ENCODE data around the gene OPN1SW.

DNA sequence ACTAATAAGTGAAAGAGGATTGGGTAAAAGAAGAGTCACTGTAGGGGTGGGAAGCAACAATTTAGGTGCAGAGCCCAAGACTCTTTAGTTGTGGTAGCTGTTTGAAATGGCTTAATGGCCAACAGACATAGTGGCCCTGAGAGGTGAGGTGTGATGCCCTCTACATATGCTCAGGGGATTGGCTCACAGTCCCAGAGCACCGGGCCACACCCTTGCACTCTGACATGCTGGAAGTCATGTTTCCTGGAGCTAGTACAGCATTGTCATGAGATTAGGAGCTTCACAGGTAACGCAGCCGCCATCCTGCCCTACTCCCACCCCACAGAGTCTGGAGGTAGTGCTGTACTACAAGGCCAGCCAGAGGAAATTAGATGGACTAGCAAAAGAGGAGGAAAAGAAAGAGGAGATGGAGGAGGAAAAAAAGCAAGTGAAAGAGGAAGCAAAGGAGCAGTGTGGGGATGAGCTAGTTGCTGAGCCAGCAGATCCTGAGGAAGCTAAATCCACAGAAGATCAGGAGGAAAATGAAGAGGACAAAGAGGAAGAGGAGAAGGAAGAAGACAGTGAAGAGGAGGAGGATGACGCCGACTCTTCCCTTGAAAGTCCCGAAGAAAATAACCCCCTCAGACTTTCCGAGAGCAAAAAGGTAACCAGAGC is 39.8 kb upstream of the OPN1SW start:
- TF ChIP-seq, protein P1, sequence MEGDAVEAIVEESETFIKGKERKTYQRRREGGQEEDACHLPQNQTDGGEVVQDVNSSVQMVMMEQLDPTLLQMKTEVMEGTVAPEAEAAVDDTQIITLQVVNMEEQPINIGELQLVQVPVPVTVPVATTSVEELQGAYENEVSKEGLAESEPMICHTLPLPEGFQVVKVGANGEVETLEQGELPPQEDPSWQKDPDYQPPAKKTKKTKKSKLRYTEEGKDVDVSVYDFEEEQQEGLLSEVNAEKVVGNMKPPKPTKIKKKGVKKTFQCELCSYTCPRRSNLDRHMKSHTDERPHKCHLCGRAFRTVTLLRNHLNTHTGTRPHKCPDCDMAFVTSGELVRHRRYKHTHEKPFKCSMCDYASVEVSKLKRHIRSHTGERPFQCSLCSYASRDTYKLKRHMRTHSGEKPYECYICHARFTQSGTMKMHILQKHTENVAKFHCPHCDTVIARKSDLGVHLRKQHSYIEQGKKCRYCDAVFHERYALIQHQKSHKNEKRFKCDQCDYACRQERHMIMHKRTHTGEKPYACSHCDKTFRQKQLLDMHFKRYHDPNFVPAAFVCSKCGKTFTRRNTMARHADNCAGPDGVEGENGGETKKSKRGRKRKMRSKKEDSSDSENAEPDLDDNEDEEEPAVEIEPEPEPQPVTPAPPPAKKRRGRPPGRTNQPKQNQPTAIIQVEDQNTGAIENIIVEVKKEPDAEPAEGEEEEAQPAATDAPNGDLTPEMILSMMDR (IDR thresholded peaks at IDR 0.05; ENCODE audit: low read depth, low read length): no peak
- TF ChIP-seq EZH2phosphoT487 (IDR thresholded peaks at IDR 0.05; ENCODE audit: low read depth): no peak
